ENCODE data around the gene ORC4.
A peak's percentile ranks its signal among the peaks of the same experiment; 100 is the strongest.

Gene ORC4

DNA sequence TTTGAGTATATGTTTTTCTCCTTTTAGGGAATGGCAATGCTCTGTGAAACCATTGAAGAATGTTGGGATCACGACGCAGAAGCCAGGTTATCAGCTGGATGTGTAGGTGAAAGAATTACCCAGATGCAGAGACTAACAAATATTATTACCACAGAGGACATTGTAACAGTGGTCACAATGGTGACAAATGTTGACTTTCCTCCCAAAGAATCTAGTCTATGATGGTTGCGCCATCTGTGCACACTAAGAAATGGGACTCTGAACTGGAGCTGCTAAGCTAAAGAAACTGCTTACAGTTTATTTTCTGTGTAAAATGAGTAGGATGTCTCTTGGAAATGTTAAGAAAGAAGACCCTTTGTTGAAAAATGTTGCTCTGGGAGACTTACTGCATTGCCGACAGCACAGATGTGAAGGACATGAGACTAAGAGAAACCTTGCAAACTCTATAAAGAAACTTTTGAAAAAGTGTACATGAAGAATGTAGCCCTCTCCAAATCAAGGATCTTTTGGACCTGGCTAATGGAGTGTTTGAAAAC, 93.4 kb downstream of the ORC4 start:
- DNase-seq = no peak

DNA sequence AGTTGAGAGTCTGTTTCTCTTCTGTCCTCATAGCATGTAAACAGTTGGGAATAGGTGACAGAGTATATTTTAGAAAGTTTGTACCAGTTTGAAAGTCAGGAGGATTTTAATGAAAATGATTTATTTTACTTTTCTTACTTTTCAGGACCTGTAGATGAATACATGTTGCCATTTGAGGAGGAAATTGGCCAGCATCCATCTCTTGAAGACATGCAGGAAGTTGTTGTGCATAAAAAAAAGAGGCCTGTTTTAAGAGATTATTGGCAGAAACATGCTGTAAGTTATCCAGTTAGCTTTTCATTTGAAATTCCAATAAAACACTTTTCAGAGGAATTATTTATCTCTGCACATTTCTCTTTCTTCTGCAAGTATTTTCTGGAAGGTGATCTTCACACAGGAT, 94.7 kb downstream of the ORC4 start:
- DNase-seq = no peak

GRCh38 chr2:147924647-147925046, 95.9 kb downstream of the ORC4 start:
- DNase-seq = no peak

DNA sequence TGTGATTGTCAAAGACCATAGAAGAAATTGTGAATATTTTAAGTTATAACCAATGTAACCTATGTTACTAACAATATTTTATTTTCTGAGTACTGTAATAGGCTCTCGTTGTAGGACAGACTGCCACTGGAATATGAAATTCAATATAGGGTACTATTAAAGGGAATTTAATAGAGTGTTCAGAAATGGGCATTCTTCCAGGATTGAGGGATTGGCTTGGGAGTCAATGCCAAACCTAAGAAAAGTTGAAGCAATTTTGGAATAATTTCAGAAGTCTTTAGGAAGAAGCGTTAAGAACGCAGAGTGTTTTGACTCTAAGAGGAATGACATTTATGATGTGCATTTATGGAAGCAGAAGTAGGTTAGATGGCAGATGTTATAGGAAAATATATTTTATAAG, 96.7 kb downstream of the ORC4 start:
- DNase-seq = no peak

DNA sequence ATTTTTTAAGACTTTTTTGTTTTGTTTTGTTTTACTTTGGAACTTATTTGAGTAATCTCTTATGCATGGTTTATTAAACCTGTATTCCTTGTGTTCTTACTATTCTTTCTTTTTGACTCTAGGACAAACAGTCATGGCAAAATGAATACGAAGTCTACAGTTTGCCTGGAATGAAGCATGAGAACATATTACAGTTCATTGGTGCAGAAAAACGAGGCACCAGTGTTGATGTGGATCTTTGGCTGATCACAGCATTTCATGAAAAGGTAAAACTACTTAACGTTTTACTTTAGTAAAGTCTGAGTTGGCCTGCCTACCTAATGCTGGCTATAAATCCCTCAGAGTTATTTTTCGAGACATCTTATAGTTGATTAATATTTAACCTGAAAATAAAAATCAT, 103.4 kb downstream of the ORC4 start:
- DNase-seq = no peak

DNA sequence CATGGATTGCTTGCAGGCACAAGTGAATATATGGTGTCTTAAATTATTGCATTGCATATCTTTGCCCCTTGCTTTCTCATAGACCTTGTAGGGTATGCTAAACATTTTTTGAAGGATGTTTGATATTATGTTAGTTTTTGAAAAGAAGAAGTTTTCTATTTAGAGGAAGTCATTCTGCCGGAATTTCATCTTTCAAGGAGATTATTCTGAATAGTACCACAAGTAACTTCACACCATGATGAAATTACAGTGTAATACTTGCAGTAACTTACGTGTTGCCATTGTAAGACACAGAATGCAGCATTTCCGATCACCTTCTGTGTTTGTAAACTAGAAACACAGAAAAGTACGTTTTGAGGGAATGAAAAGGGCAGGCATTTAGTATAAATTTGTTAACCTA, 103.8 kb downstream of the ORC4 start:
- no peak for DNase-seq

DNA sequence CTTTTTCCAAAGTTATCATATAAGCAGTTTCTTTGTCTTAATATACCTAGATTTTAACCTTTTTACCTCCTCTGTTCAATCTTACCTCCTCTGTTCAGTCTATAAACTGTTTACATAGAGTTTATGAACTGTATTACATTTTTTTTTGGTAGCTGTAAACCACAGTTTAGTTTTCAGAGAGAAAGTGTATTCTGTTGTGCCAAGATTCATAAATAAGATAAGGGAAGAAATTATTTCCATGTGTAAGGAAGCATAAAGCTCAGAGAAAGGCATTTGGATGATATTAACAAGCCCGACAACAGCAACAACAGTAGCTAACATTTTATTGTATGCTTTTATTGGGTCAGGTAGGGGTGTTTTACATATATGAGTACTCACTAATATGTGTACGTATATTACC, 104.5 kb downstream of the ORC4 start:
- no peak for DNase-seq

- DNase-seq = peak; percentile 22
These were observed 106.6 kb downstream of the ORC4 start for GRCh38 chr2:147913701-147914480.

DNA sequence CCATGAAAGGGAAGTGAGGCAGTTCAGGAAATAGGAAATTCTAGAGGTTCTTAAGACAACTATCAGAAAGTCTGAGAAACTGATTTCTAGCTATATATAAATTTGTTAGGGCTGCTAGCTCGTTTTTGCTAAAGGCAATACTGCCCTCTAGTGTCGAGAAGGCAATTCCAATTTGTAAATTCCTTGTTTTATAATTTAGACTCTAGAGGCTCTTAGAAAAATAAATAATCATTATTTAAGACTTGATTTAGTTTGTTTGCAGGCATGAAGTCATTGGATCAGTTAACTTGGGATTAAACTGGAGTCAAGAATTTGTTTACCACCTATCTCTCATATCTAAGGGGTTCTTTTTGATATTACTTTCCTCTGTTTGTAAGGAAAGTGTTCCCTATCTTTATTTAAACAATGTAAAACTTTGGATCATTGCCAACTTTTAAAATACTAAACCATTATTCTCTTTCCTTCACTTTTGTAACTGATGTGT, 109.5 kb downstream of the ORC4 start:
- peak; percentile 78 for DNase-seq

DNA sequence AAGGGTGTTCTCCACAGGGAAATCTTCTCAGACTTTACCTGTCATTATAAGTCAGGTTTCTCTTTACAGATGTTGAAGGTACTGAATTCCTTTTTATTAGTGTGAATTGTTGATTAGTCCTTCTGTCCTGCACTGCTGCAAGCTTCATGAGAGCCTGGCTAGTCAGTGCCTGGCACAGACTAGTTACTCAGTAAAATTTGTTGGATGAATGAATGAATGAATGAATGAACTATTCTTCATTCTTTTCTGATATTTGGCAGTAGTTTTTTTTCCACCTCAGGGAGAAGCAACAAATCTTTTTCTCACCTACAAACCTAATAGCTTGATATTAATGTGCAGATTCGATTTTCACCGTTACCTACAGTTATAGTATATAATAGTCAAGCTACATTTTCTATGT, 111.4 kb downstream of the ORC4 start:
- DNase-seq = no peak

GRCh38 chr2:147904051-147904450, 116.5 kb downstream of the ORC4 start:
- DNase-seq = no peak

- no peak for DNase-seq
These were observed 131.9 kb downstream of the ORC4 start for GRCh38 chr2:147888680-147889079.

- DNase-seq = no peak
These were observed 134.4 kb downstream of the ORC4 start for GRCh38 chr2:147886136-147886535.

- DNase-seq = no peak
These were observed 135.7 kb downstream of the ORC4 start for GRCh38 chr2:147884830-147885229.

DNA sequence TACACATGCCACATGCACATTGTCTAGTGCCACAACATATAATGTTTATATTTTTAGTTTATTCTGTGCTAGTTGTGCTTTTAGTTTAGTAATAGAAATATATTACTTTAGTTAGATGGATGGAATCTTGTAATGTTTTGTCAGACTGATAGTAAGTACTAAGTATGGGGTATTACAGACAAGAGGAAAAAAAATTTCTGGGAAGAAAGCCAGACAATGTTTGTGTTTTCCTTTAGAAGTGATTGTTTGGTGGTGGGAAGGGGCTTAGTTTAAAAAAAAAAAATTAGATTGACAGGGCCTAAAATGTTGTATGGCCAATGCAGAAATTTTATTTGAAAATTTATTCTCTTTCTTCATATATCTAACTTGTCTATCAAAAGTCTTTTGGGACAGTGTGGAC, 137.9 kb downstream of the ORC4 start:
- no peak for DNase-seq

Measured in midbrain (tissue), 1 donor.